Activated CD8-positive, alpha-beta memory T cell treated with anti-CD3 and anti-CD28 coated beads for 4 hours (primary cell): ENCODE data around the gene C19orf53.

Source experiments
- DNase-seq, 2 donors: peaks; one replicate each; pipeline ENCODE4 v3.0.0-alpha.2; 2020; ENCODE audit warnings: low read depth in 2 of 2

C19orf53 gene

GRCh38 chr19:13825489-13826441 is 51.5 kb downstream of the C19orf53 start:
- no peak for DNase-seq

DNA sequence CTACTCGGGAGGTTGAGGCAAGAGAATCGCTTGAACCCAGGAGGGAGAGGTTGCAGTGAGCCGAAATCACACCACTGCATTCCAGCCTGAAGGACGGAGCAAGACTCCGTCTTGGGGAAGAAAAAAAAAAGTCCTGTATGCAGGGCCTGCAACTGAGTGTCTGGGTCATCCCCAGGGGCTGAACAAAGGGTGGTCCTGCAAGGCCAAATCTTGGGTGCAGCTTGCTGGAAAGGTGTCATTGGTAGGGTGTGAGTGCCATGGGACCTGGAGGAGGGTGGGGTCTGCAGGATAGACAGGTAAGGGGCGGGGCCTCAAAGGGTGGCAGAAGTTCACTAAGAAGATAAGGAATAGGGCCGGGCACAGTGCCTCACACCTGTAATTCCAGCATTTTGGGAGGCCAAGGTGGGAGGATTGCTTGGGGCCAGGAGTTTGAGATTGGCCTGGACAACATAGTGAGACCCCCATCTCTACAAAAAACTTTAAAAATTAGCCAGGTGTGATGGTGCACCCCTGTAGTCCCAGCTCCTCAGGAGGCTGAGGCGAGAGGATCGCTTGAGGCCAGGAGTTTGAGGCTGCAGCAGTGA is 52.5 kb downstream of the C19orf53 start:
- no peak for DNase-seq

GRCh38 chr19:13827656-13828055 is 53.4 kb downstream of the C19orf53 start:
- DNase-seq, result no peak
